HG03571 (cell line): ENCODE results near the gene EXOC6B.

Experiments
- ATAC-seq: cut with Tn5 transposase; IDR thresholded peaks from one replicate; pipeline ENCODE4 v1.9.1; 2021; ENCODE audit not compliant: unreplicated experiment

EXOC6B gene

DNA sequence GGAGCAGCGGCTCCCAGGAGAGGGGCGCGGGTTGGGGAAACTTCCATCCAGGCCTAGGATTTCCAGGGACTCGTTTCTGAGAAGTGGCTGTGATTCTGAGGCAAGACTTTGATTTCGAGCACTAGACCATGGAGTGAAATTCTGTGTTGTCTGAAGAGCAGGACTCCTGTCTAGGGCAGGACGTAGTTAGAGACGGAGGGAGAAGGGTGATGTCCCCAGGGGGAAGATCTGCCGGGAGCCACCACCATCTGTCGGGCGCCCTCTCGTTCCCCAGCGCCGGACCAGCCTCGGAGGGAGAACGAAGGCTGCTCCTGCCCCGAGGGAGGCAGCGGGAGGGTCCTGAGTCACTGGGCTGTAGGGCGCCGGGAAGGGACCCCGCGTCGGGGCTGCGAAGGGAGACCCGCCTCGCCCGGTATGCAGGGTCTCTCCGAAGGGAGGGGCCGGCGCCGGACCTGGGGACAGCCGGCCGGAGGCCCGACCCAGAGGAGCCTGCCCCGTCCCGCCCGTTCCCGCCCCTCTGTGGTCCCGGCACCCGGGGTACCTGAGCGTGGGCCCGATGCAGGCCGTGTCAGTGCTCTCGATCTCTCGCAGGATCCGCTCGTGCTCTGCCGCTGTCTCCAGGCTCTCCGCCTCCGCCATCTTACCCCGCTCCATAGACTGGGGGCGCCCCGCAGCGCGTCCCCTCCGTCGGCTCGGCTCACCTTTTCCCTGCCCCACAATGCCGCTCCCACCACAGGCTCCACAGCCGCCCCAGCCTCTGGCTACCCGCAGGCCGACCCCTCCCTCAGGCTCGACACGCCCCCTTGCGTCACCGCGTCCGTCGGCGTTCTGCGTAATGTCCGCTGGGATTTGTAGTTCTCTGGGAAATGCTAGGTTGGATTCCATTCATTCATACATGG, at the start of gene EXOC6B:
TSS of gene EXOC6B (minus strand) at position 777 of the 899 bp plus-strand sequence.
- peak; percentile 96 for ATAC-seq

DNA sequence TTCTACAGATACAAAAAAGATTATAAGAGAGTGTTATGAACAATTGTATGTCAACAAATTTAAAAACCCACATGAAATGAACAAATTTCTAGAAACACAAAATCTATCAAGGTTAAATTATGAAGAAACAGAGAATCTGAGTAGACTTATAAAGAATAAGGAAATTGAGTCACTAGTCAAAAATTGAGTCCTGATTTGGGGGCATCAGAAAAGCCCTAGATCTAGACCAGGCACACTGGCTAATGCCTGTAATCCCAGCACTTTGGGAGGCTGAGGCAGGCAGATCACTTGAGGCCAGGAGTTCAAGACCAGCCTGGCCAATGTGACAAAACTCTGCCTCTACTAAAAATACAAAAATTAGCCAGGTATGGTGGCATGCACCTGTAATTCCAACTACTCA, 46.0 kb upstream of the EXOC6B start:
- no peak for ATAC-seq

DNA sequence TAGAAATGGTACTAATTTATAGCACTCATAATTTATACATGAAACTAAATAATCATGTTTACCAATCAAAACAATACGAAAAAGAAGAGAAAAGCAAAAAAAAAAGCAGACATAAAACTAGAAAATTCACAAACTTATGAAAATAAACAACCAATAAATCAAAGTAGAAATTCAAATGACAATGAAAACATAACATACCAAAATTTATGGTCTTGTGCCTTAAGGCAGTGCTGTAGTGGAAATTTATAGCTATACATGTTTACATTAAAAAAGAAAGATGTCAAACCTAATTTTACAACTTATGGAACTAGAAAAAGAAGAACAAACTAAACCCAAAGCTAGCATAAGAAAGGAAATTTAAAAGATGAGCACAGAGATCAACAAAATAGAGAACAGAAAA, 45.2 kb upstream of the EXOC6B start:
- no peak for ATAC-seq

DNA sequence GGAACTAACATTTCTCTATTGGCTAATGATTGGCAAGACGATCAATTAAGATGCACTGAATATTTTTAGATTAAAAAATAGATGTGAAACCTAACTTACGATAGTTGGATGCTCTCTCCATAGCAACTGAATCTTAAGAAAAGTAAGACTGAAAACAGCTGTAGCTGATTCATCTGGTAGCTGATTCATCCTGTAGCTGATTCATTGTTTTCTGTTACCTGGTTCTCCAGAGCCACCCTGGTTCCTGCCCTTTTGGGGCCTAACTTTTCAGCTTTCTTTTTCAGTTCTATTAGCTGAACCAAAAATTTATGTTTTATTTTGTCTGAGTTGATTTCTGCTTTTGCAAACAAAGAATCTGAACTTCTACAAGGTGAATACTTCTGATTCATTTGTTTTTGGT, 38.7 kb upstream of the EXOC6B start:
- no peak for ATAC-seq

DNA sequence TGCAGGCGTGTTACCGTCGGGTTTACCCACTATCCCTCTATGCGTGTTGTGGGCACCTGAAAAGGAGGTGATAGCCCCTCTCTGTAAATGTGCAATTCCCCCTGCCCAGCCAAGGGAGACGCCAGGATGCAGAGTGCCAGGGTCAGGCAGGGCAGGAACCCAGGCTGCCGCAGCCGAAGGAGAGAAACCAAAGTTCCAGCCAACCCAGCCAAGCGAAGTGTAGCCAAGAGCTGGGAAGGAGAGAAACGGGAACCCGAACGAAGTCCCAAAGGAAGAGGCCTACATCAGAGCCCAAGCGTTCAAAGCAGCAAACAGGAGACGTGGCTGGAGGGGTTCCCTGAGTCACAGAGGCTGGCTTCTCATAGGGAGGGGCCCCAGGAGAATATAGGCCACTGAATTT, 37.2 kb upstream of the EXOC6B start:
- no peak for ATAC-seq

DNA sequence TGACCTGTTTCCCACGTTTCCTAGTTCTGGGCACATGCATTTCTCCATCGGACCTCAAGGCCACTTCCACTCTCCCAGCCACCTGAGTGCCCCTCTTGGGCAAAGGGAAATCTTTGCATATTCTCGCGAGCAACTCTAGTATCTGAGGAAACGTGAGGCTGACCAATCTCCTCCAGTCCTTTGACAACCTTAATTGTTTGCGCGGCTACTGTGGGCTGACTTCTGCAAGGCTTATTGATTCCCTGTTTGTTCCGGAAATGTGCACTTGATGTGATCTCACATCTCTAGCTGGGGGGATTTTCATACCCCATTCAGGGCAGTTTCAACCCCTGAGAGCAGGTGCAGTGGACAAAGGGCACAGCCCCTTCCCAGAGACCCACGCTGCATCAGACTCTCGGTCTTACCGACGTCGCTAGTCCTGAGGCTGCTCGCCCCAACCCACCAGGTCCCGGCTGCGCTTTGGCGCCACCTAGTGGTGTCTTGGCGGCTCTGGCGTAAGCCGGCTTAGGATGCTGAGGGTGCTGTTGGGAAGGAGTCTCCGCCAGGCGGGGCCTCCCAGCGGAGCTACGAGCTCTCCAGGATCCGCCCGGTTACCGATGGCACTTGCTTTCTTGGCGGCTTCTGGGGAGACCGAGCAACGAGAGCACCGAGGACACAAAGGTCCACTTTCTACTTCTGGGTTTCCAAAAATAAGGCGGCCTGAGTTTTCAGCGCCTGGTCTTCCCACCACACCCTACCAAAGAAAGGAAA, 36.6 kb upstream of the EXOC6B start:
- peak; percentile 94 for ATAC-seq

DNA sequence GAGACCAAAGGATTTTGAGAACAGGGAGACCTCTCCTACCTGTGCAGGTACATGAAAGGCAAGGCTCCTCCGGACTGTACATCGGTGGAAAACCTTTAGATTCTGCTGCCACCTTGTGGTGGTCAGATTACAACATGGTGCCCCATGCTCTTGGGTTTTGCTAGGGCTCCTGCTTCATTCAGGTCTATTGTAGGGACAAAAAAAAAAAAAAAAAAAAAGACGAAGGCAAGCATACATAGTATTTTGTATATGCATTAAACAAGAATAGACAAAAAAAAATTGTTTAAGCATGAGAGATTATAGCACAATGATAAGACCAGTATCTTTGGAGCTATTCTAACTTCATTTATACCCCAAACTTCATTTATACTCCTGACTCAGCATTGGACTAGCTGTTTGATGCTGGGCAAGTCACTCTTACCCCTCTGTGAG, 34.0 kb upstream of the EXOC6B start:
- no peak for ATAC-seq

DNA sequence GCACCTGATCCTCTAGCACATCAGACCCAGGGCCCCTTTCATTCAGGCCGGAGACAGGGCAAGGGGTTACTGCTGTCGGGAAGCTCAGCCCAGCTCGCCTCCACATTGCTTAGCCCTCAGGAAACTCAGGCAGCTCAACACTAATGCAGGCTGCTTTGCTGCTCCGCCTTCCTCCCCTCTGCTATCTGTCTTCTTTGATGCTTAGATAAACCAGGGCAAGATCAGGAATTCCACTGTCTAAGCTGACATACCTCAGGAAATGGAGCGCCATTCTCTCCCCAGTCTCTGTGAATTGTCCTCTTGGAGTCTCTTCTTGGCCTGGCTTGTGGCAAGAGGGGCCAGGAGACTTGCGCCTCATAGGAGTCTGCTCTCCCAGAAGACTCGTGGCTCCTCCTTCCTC, 25.5 kb upstream of the EXOC6B start:
- ATAC-seq, result no peak

DNA sequence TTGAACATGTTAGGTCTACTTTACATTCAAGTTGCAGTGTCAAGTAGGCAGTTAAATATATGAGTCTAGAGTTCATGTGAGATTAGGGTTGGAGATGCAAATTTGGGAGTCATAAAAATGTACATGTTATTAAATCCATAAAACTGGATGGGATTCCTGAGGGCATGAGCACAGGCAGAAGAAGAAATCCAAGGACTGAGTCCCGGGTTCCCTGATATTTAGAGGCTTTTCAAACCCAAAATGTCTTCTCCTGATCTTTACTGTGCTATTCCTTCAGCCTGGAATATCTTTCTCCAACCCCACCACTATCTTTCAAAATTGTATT, 23.3 kb upstream of the EXOC6B start:
- no peak for ATAC-seq

DNA sequence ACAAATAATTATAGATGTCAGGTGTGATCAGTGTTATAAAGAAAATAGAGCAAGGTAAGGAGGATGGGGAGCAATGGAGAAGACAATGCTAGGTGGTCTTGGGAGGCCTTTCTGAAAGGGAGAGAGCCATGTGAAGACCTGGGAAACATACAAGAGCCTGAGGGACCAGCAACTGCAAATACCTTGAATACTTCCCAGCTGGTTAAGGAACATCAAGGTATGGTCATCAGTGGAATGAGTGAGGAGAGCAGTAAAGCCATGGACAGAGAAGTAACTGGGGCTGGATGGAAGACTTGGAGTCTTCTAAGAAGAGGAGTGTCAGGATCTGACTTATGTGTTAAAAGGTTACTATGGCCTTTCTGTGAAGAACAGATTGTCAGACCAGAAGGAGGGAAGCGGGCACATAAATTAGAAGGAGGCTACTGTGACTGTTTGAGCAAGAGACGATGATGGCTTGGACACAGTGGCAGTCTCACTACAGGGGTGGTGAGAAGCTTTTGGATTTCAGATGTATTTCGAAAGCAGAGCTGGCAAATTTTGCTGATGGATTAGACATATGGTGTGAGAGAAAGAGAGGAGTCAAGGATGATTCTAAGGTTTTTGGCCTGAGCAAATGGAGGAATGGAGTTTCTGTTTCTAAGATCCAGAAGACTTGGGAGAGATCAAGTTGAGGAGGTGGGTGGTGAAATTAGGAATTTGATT, 22.8 kb upstream of the EXOC6B start:
- no peak for ATAC-seq

DNA sequence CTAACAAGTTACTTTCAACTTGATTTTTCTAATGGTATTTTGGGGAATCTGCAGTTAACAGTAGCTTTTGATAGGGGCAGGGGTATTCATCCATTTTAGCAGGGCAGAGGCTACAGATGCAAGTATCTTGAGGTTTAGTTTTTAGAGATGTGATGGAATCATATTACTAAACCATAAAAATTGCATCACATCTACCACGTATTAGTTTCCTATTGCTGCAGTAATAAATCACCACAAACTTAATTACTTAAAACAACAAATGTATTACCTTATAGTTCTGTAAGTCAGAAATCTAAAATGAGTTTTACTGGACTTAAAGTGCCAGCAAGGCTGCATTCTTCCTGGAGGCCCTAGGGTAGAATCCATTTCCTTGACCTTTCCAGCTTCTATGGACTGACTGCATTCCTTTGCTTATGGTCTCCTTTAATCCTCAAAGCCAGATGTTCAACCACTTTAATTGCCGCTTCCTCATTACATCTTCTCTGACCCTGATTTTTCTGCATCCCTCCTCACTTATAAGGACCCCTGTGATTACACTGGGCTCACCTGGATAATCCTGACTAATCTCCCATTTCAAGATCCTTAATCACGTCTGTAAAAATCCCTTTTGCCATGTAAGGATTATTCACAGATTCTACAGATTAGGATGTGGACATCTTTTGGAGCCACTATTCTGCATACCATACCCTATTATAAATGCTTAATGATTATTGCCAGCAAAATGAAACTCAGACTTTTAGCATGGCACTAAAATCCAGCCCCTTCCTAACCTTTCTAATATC, 21.9 kb upstream of the EXOC6B start:
- no peak for ATAC-seq

DNA sequence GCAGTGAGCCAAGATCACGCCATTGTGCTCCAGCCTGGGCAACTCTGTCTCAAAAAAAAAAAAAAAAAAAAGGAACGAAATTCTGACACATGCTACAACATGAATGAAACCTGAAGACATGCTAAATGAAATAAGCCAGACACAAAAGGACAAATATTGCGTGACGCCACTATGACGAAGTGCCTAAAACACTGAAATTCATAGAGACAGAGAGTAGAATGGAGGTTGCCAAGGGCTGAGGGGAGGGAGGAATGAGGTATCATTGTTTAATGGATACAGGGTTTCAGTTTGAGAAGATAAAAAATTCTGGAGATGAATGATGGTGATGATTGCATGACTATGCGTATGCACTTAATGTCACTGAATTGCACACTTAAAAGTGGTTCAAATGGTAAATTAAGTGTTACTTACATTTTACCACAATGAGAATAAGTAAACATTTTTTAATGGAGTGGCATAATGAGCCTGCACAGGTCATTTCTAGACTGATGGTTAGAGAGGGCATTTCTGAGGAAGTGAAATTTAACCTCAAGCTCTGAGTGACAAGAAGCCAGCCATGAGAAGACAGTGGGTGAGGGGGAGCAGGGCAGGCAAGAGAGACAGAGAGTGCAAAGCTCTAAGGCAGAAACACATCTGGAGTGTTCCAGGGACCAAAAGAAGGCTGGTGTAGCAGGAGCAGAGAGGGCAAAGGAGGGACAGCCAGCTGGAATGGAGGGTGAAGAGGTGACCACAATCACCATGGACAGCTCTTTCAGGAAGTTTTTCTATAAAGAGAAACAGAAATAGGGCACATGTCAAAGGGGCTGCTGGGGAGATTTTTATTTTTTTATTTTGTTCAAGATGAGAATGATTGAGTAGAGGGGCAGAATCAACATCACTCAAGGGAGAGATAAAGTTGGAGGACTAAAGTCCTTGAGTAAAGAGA, 20.6 kb upstream of the EXOC6B start:
- ATAC-seq, result peak; percentile 92

DNA sequence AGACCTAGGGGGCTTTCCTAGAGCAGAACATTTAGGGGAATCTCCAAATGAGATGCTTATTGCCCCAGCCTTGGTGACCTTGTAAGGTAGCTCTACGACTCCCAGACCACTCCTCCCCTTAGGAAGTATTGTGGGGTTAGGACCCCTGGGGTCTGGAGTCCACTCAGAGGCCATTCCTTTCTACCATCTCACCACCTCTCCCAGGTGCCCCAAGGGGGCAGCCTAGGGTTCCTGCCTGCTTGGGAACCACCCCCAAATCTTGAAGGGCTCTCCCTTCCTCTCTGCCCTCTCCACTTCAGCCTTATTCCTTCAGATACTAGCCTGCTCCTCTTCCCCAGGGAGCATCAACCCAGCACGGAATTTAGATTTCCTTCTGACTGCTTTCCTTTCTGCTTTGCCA, 17.5 kb upstream of the EXOC6B start:
- ATAC-seq, result no peak

DNA sequence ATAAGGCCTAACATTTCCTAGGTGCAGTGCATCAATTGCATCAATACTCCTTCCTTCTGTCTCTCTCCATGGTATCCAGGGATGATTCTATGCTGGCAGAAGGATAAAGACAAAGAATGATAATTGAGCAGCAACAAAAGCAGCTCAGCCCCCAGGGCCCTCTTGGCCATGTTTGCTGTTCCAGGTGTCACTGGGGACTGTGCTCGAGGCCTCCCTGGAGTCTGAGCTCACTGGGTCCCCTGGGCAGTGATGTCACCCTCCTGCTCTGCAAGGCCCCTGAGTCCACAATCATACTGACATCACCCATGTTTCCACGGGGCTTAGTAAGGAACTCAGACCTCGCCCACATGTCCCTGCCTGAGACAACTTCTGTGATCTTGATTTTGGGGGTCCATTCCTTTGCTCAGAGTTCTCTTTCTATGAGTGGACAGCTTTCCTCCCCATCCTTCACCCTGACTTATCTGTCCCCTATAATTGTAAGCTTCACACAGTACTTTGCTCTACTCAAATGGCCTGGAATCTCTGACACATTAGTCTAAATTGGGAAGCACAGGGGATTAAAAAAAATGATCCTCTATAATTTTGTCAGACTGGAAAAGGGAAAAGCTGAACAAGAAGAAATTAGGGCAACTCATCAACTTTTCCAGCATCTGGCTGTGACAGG, 15.8 kb upstream of the EXOC6B start:
- no peak for ATAC-seq

DNA sequence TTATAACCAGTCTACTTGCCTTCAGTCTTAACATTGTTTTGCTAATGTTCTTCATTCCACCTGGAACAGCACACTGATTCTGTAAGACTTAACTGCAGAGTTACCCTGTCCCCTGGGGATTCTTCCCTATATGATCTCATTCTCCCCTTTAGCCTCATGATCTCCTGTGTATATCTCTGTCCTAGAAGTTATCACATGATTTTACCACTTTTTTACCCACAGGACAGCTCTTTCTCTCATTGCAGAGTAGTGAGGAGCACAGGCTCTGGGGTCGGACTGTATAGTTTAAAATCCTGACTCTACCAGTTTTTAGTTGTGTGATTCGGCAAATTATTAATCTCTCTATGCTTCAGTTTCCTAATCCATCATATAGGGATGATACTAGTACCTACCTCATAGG, 14.2 kb upstream of the EXOC6B start:
- no peak for ATAC-seq

DNA sequence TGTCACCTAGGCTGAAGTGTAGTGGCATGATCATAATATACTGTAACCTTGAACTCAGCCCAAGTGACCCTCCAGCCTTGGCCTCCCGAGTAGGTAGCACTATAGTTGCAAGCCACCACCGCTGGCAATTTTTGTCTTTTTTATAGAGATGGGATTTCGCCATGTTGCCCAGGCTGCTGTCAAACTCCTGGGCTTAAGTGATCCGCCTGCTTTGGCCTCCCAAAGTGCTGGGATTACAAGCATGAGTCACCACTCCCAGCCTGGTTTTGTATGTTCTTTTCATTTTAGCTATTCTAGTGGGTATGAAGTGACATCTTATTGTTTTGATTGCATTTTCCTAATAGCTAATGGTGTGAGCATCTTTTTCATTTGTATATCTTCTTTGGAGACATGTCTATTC, 11.3 kb upstream of the EXOC6B start:
- no peak for ATAC-seq

DNA sequence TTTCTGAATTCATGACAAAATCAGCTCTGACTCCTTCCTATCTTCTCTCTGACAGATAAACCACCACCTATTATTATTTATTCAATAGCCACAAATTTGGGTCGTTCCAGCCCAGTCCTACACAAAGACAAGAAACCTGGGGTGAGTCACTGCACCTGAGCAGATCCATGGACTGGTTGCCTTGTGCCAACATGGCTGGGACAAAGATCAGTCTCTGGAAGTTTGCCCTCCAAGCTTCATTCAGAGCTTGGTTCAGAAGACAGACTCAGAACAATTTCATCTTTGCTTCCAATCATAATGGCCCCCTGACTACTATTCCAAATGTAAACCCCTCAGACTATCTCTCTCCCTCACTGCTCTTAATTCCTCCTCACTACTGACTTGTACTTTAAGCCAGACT, 9.6 kb upstream of the EXOC6B start:
- no peak for ATAC-seq

DNA sequence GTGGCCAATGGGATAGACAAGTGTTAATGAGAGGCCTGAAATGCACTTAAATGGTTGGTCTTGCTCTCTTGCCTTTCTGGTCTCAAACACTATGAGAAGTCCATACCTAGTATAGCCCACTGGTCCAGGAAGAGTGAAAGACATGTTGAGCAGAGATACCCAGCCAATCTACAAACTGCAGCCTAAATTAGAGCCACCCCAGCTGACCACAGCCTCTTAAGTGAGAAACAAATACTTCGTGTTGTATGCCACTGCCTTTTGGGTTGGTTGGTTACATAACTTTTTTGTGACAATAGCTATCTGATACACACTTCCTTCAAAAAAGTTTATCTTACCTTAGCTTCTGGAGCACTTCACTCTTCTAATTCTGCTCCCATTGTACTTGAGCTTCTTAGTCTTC, 8.8 kb upstream of the EXOC6B start:
- ATAC-seq, result no peak

DNA sequence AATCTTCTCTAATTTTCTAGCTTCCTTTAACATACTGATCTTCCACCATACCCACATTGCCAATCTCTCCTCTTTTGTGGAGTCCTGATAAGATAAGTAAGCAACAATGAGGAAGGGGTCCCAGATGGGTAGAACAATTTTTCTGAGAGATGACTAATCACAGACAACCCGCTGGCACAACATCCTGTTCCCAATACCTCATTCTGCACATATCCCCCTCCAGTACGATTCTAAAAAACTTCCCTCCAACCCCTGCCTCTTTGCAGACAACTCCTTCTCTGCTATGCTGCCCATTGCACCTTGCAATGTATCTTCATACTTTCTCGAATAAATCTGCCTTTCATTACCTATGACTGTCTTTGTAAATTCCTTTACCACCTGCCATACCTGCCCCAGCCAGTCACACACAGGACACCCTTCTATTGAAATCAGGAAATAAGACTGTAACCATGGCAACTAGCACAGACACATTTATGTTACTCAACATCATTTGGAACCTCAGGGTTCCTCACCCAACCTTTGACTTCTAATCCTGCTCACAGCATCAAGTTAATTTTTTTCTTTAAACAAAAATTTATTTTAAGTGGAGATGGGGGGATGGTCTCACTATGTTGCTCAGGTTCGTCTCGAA, 7.4 kb upstream of the EXOC6B start:
- no peak for ATAC-seq
